DMS53 (cell line): Measurements from ENCODE around the gene SPOUT1.
"Not testable (repeated sequence)": the region's sequence is repeated elsewhere in the genome, so short reads cannot be mapped to it uniquely, and the experiment has no call there.

Source experiments
- DNase-seq: peaks from one replicate; lab custom pipeline; 2025; lab: John Stamatoyannopoulos, UW

Gene SPOUT1

DNA sequence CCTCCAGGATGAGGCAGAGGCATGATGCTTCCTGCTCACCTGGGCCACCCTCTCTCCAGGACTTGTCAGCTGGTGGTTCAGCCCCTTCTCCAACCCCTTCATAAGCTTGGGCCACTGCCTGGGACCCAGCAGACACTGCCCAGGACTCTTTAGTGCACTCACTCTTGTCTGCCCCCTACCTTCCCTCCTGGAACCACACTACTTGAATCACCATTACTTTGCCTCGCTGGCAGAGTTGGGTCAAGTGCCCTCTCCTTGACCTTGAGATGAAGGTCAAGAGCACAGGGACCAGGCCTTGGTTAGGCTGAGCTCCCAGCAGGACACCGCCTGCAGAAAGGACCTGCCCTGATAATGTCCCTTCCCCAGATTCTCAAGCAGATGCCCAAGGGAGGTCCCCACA lies 19.8 kb downstream of the SPOUT1 start:
- no peak for DNase-seq

DNA sequence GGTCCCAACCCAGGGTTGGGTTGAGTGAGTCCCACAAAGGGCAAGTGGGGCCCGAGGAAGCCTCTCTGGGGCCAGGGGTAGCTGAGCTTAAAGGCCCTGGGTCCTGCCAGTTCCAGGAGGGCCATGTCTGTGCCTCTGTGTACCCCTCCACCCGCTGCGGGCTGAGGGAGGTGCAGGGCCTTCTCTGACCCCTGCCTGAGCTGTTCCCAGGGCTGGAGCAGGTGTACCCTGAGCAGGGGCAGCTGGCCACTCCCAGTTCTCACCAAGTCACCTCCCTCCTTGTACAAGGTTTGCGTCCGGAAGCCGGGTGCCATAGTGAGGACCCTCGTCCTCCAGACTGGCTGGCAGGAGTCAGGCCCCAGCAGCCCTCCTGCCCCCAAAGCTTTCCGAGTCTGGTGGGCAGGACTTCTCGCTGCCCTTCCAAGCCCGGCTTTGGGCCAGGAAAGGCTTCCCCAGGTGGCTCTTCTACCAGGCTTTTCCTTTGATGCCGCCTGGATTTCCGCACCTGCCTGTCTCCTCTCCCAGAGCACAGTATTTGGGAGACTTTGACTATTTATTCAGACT lies 20.5 kb downstream of the SPOUT1 start:
- DNase-seq = no peak

DNA sequence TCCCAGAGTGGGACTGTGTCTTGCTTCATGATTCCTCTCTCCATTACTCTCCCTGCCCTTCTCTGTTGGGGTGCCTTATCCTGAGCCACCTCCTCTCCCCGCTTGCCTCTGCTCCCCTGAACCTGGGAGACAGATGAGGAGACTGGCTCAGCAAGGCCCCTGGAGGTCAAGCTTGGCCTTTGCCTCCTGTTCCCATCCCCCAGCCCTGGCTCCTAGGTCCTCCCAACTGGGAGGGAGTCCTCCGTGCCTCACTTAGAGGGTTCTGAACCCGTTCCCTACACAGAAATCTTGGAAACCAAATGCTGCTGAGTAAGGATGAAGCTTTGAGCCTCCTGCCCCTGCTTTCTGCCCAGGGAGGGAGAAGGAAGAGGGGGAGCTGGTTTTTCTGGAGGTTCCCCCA lies 21.1 kb downstream of the SPOUT1 start:
- DNase-seq = no peak

DNA sequence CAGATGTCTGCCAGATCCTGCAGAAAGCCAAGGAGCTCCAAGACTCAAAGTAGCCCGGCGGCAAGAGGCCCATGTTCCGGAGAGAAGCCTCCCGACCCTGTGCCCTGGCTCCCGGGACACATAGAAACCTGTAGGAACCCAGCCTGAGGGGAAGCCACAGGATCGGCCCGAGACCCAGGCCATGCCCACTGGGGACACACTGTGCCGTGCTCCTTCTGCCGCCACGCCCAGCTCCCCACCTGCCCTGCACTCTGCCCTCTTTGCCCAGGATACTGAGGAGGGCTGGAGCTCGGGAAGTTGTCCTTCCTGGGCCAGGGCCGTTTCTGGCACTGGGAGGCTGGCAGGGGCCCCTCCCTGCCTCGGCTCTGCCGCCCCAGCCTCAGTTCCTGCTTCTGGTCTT lies 21.8 kb downstream of the SPOUT1 start:
- DNase-seq = no peak

DNA sequence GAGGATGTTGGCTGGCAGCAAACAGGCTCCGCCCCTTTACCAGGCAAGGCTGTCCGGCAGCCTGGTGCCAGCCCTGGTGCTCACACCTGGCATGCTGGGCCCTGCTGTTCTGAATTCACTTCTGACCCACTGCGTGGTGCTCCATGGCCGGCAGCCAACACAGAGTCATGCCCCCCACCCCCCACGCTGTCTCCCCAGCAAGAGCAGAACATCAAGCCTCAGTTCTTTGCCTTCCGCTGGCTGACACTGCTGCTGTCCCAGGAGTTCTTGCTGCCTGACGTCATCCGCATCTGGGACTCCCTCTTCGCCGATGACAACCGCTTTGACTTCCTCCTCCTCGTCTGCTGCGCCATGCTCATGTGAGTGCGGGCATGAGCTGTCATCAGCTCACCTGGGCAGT lies 23.9 kb downstream of the SPOUT1 start:
- DNase-seq = no peak

DNA sequence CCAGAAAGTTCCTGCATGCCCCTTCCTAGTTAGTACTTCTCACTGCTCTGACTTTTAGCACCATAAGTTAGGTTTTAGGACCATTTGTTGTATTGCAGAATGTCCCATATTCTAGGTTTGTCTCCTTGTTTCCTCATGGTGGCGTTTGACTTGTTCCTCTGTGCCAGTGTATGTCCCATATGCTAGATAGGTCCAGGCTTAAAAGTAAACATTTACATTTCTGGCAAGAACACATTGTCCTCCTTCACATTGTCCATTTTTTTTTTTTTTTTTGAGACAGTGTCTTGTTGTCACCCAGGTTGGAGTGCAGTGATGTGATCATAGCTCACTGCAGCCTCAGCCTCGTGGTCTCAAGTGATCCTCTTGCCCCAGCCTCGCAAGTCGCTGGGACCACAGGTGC lies 27.1 kb downstream of the SPOUT1 start:
- DNase-seq = no peak

DNA sequence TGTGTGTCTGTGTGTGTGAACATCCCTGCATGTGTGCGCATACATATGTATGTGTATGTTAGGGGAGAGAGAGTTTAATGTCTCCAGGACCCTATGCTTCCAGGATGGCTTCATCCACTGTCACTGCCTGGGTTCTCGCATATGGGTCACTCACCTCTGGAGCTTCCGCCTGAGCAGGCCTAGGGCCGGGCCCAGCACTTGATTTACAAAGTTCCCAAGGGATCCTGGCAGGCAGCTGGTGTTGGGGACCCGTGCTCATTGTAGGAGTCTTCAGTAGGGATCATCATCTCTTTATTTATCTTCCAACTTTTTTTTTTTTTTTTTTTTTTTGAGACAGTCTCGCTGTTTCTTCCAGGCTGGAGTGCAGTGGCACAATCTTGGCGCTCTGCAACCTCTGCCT lies 29.5 kb downstream of the SPOUT1 start:
- DNase-seq = no peak

DNA sequence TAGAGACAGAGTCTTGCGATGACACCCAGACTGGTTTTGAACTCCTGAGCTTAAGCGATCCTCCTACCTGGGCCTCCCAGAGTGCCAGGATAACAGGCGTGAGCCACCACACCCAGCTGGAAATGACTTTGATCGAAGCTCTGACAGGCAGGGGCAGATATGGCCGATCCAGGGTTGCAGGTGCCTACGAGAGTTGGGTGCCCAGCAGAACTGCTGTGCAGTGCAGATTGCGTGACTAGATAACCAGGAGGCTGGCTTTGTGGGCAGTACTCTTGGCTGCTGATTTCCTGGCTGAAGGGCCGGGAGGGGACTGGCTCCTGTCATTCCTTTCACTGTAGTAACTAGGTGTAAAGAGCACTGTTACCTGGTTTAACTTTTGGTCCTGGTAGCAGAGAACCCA lies 30.7 kb downstream of the SPOUT1 start:
- no peak for DNase-seq

DNA sequence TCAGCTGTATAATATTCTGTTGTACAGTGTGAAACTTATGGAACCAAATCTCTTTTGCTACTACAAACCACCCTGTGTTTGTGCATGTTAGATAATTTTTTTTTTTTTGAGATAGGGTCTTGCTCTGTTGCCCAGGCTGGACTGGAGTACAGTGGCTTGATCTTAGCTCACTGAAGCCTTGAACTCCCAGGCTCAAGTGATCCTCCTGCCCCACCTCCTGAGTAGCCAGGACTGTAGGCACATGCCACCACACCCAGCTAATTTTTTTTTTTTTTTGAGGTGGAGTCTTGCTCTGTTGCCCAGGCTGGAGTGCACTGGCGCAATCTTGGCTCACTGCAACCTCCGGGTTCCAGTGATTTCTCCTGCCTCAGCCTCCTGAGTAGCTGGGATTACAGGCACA lies 34.6 kb downstream of the SPOUT1 start:
- not testable (repeated sequence) for DNase-seq

DNA sequence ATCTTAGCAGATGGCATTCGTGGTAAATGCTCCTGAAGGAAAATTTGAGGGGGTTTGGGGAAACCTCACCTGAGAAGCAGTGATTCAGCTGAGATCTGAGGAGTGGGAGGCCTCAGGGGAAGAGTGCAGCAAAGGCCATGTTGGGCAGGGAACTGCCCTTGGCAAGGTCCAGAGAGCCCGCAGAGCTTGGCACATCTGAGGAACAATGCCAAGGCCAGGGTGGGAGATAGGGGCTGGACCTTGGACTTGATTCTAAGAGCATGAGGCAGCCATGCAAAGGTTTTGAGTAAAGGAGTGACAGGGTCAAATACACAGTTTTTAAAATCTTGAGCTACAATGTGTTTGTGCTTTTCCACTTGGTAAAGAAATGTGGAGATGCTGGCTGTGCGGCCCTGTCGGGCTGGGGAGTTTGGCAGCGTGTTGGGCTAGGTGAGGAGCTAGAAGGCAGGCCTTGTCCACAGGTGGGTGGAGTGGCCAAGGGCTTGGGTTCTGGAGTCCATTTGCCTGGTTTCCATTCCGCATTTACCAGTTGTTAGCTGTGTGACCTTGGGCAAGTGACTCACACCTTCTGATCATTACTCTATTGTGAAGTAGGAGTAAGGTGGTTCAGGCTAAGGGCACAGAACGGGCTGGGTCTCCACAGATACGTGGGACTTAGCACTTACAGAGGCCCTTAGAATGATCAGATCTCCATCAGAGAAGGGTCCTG lies 36.5 kb downstream of the SPOUT1 start:
- no peak for DNase-seq

DNA sequence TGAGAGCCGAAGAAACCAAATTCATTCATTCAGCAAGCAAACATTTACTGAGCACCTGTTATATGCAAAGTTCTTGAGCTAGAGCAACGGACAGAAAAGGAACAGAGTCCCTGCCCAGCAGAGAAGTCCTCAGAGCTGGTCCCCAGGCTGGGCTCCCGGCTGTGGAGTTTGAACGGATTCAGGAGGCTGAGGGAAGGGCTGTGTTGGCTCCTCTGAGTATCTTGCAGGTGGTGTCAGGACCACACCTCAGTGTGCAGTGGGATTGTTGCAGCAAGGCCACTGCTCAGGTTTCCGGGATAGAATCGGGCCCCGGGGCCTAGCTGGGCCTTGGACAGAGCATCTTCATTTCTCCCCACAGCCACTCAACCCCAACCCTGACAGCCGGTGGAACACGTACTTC lies 37.5 kb downstream of the SPOUT1 start:
- no peak for DNase-seq

DNA sequence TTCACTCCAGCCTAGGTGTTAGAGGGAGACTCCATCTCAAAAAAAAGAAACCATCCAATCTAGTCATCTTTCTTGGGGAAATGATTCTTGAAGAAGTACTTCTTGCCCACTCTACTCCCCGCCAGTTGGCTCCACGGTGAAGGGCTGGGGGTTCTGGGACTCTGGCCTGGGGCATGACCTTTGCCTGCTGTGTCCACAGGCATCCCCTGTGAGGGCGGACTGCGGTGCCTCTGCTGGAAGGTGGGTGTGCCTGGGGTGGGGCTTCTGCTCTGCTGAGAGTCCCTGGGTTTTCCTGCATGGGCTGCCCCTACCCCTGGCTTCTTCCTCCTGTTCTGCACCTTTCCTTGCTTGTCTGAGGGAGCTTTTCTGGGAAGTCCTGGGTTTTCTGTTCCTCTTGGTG lies 39.1 kb downstream of the SPOUT1 start:
- DNase-seq = no peak

DNA sequence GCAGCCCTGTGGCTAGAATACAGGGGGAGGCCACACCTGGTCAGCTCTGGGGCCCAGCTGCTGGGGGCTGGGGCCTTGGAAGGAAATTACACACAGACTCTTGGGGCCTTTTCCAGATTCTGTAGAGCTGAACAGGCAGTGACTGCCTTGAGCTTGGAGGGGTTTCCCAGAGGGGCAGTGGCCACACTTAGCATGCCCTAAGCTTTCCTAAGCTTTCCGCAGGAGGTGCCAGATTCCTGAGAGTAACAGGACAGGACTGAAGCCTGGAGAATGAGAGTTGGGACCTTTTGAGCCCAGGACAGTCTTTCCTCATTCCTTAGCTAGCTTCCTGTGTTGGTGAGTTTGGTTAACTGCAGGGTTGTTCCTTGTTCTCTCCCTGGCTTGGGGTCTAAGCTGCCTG lies 41.1 kb downstream of the SPOUT1 start:
- no peak for DNase-seq

DNA sequence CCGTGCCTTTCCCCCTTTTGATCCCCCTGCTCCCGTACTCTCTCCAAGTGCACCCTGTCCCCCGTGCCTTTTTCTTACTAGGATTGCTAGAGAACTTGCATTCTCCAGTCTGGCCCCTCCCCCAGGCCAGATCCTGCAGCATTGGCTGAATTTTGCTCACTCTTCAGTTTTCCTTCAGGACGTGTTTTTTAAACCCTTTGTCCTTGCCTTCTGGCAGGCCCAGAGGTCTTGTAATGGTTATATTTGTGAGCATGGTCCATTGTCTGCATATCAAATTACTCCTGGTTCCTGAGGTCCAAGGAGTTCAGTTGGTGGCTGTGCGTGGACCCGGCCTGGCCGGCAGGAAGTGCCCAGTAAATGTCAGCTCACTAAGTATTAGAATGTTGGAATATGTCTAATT lies 41.9 kb downstream of the SPOUT1 start:
- DNase-seq = peak; percentile 41

DNA sequence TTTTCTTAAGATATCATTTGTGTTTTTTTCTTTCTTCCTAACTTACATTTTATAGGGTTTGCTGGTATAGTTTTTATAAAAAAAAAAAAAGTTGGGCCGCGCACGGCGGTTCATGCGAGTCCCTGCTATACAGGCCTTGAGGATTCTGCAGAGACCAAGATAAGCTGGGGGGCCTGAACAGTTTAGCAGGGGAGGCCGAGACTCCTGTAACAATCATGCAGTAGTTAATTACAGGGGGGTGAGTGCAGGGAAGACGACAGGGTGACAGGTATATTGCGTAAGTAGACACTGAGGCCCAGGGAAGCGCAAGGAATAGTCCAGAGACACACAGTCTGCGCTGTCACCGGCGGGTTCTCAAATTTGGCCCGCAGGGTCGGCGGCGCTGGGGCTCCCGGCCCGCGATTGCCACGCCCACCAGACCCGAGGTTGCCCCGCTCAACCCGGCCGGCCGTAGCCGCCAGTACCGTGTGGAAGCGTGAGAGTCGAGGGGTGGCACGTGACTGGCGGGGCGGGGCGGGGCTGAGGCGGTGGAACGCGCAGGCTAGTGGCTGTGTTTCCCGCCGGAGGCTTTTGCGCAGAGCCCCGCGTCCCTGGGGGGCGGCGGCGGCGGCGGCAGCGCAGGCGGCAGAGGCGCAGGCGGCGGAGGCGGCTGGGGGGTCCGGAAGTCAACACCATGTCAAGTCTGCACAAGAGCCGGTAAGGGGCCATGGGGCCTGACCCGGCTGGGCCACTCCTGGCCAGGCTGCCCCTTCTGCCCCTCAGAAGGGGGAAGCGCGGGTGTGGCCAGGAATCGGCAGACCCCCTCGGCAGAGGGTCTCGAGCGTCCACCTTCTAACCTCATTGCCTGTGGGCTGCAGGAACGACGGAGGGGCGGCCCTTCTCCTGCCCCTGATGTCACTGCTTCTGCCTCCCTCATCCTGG lies 42.7 kb downstream of the SPOUT1 start, which contains the start of gene TBC1D13:
Gene TBC1D13 (plus strand): TSS at position 573 of the 921 bp plus-strand sequence. CDS start 101 bp downstream, at position 674.
- peak; percentile 94 for DNase-seq

DNA sequence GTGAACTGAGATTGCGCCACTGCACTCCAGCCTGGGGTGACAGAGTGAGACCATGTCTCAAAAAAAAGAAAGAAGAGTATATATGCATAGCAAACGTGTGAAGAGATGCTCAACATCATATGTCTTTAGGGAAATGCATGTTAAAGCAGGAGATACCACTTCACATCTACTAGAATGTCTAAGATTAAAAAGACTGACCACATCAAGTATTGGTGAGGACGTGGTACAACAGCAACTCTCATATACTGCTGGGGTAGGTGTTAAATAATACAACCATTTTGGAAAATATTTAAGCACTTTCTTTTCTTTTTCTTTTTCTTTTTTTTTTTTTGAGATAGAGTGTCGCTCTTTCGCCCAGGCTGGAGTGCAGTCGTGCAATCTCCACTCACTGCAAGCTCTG lies 44.2 kb downstream of the SPOUT1 start:
- DNase-seq = no peak

DNA sequence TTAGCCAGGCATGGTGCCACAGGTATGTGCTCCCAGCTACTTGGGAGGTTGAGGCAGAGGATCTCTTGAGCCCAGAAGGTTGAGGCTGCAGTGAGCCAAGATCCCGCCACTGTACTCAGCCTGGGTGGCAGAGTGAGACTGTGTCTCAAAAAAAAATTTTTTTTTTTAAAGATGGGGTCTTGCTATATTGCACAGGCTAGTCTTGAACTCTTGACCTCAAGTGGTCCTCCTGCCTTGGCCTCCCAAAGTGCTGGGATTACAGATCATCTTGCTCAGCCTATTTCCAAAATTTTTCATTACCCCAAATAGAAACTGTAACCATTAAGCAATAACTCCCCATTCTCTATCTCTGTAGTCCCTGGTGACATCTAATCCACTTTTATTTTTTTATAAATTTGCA lies 46.9 kb downstream of the SPOUT1 start:
- no peak for DNase-seq

DNA sequence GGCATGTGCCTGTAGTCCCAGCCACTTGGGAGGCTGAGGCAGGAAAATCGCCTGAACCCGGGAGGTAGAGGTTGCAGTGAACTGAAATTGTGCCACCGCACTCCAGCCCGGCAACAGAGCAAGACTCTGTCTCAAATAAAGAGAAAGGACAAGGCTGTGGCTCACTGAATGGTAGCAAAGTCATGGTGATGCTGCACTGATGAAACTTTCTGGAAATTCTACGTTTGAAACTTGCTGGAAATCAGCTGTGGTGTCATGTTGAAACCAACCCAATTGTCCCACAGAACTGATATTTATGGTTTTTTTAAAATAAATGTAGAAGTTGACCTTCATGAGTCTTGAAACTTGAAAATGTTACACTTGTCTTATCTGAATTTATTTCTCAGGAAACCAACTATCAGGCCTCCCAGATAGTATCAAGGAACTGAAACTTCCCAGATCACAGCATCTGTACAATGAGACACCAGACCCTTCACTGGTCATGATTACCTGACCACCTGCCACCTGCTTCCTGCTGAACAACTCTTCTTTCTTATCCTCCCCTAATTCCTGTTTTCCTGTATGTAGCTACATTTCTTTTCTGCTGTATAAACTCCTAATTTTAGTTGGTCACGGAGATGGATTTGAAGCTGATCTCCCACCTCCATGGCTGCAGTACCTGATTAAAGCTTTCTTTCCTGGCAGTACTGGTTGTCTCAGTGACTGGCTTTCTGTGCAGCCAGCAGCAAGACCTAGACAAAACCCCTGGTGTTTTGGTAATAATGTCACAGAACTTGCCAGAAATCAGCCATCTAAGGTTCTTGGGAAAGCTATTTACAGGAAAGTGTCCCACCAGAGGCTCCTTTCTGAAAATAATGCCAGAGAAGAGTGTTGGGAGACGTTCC lies 48.2 kb downstream of the SPOUT1 start:
- no peak for DNase-seq

DNA sequence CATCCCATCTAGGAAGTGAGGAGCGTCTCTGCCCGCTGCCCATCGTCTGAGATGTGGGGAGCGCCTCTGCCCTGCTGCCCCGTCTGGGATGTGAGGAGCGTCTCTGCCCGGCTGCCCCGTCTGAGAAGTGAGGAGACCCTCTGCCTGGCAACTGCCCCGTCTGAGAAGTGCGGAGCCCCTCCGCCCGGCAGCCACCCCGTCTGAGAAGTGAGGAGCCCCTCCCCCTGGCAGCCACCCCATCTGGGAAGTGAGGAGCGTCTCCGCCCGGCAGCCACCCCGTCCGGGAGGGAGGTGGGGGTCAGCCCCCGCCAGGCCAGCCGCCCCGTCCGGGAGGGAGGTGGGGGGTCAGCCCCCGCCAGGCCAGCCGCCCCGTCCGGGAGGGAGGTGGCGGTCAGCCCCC lies 49.5 kb downstream of the SPOUT1 start:
- DNase-seq = not testable (repeated sequence)

DNA sequence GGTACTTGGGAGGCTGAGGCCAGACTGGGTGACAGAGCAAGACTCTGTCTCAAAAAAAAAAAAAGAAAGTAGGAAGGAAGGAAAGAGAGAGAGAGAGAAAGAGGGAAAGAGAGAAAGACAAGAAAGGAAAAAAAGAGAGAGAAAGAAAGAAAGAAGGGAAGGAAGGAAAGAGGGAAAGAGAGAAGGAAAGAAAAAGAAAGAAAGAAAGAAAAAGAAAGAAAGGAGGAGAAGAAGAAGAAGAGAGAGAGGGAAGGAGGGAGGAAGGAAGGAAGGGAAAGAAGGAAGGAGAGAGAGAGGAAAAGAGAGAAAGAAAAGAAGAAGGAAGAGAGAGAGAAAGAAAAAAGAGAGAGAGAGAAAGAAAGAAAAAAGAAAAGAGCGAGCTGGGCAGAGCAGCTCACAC lies 54.8 kb downstream of the SPOUT1 start:
- DNase-seq = no peak

DNA sequence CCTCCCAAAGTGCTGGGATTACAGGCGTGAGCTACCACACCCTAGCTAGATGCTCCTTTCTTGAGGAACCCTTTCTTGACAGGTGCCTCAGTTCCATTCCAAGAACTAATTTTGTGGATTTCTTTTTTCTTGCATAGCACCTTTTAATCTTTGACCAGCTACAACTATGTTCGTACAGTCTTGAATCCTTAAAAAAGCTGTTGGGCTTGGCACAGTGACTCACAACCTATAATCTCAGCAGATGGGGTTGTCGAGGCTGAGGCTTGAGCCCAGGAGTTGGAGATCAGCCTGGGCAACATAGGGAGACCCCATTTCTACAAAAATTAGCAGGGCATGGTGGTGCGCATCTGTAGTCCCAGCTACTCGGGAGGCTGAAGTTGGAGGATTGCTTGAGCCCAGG lies 56.5 kb downstream of the SPOUT1 start:
- DNase-seq = no peak
